ENCODE measurements around the gene CTCF.

Gene CTCF

GRCh38 chr16:67657751-67658518 lies 95.6 kb downstream of the CTCF start:
- H3K4me3 ChIP-seq (ENCODE audit: low read depth, low read length) = no peak overlapping the region
- TF ChIP-seq CTCF (IDR thresholded peaks at IDR 0.05; ENCODE audit: low read depth, low read length) = no peak

GRCh38 chr16:67658849-67659674 lies 96.7 kb downstream of the CTCF start:
- peak overlapping the region; percentile 88 for H3K4me3 ChIP-seq (ENCODE audit: low read depth, low read length)
- no peak for TF ChIP-seq CTCF (IDR thresholded peaks at IDR 0.05; ENCODE audit: low read depth, low read length)

- no peak for TF ChIP-seq CTCF (IDR thresholded peaks at IDR 0.05; ENCODE audit: low read depth, low read length)
- peak within 1 kb of the TSS; percentile 88 for H3K4me3 ChIP-seq (ENCODE audit: low read depth, low read length)
Measured at GRCh38 chr16:67659675-67660563, 97.6 kb downstream of the CTCF start, which contains the start of gene ACD. Gene ACD, minus strand, starts transcription at chr16:67660260. Its CDS starts 40 bp downstream, at chr16:67660220.

- peak within 1 kb of the TSS; percentile 88 for H3K4me3 ChIP-seq (ENCODE audit: low read depth, low read length)
Measured at GRCh38 chr16:67660564-67661028, 98.3 kb downstream of the CTCF start, which contains the start of gene PARD6A. Gene PARD6A, plus strand, starts transcription at chr16:67660960. Its CDS starts 79 bp downstream, at chr16:67661039.

GRCh38 chr16:67661101-67661761 lies 98.9 kb downstream of the CTCF start:
- no peak for TF ChIP-seq CTCF (IDR thresholded peaks at IDR 0.05; ENCODE audit: low read depth, low read length)

More at GRCh38 chr16:67660564-67661028, 98.3 kb downstream of the CTCF start, which contains the start of gene PARD6A:
- TF ChIP-seq CTCF (IDR thresholded peaks at IDR 0.05; ENCODE audit: low read depth, low read length) = no peak

GRCh38 chr16:67661886-67662652 lies 99.7 kb downstream of the CTCF start:
- TF ChIP-seq CTCF (IDR thresholded peaks at IDR 0.05; ENCODE audit: low read depth, low read length) = no peak
- H3K4me3 ChIP-seq (ENCODE audit: low read depth, low read length) = no peak overlapping the region

More at GRCh38 chr16:67661101-67661761, 98.9 kb downstream of the CTCF start:
- peak overlapping the region; percentile 88 for H3K4me3 ChIP-seq (ENCODE audit: low read depth, low read length)

Data from WI38 (cell line).